H1 (cell line): ENCODE results near the gene FARP2. TPM values are rescaled to one million over a fixed set of nuclear protein-coding genes. Genes with fewer than 3 reads are reported as not detected.

Experiments
- CTCF ChIA-PET: fragments of 300-600 bp; sonication (Branson Sonifier 250); formaldehyde crosslinking; loops from one replicate; lab custom pipeline; 2021; ENCODE audit not compliant: partially characterized antibody; lab: Charles Lee
- POLR2A ChIA-PET: fragments of 300-600 bp; sonication (Branson Sonifier 250); formaldehyde crosslinking; loops from one replicate; lab custom pipeline; 2021; ENCODE audit warnings: inconsistent platforms; ENCODE audit not compliant: partially characterized antibody; lab: Charles Lee
- DNase-seq, 2 experiments: peaks; one replicate each; pipeline versions ENCODE4 v3.0.0 to v3.0.0-alpha.2; 2010 to 2022; ENCODE audit warnings: low spot score in 2 of 2, low read depth in 1 of 2, mixed read lengths in 1 of 2
- FAIRE-seq: peaks from 2 replicates; lab custom pipeline; 2011; peaks lifted over from hg19 to GRCh38; lab: Jason Lieb, UNC
- H2AFZ ChIP-seq: 2 replicates; pipeline ENCODE4 v1.8.1; 2012; ENCODE audit warnings: low read length, inconsistent platforms
- H2AK5ac ChIP-seq: 2 replicates; pipeline ENCODE4 v1.6.1; 2013; ENCODE audit warnings: low read depth, low read length
- H2BK120ac ChIP-seq: replicated peaks from 2 replicates; pipeline ENCODE3; 2013; ENCODE audit warnings: low read depth, low read length, inconsistent platforms
- H2BK12ac ChIP-seq: 2 replicates; pipeline ENCODE4 v1.6.1; 2013; ENCODE audit warnings: low read depth, low read length
- H2BK15ac ChIP-seq: 2 replicates; pipeline ENCODE4 v1.6.1; 2013; ENCODE audit warnings: low read length
- H2BK20ac ChIP-seq: 2 replicates; pipeline ENCODE4 v1.6.1; 2013; ENCODE audit warnings: low read length
- H2BK5ac ChIP-seq: 2 replicates; pipeline ENCODE4 v1.6.1; 2013; ENCODE audit warnings: low read depth, low read length
- H3K14ac ChIP-seq: 2 replicates; pipeline ENCODE4 v1.6.1; 2013; ENCODE audit warnings: inconsistent platforms; ENCODE audit not compliant: insufficient read length
- H3K18ac ChIP-seq: 2 replicates; pipeline ENCODE4 v1.6.1; 2013; ENCODE audit warnings: low read length; ENCODE audit errors: extremely low read depth
- H3K23ac ChIP-seq: 2 replicates; pipeline ENCODE4 v1.6.1; 2013; ENCODE audit warnings: inconsistent platforms; ENCODE audit not compliant: insufficient read length
- H3K23me2 ChIP-seq: 2 replicates; pipeline ENCODE4 v1.6.1; 2013; ENCODE audit warnings: low read depth, low read length
- H3K27ac ChIP-seq: 2 replicates; pipeline ENCODE4 v1.6.1; 2011; ENCODE audit warnings: low read depth, low read length, inconsistent platforms
- H3K27me3 ChIP-seq, 4 experiments: replicated peaks in 1 of 4; 1 replicate in 1 of 4; 2 replicates in 3 of 4; pipeline versions ENCODE4 v1.6.1 to v1.8.1; 2011 to 2013; ENCODE audit warnings: low read length in 3 of 4, mild to moderate bottlenecking in 3 of 4, inconsistent platforms in 2 of 4, mixed read lengths in 2 of 4, moderate library complexity in 1 of 4; ENCODE audit not compliant: control insufficient read depth in 3 of 4, insufficient read depth in 3 of 4; ENCODE audit errors: extremely low read depth in 1 of 4
- H3K36me3 ChIP-seq, 4 experiments: 2 replicates each; pipeline versions ENCODE4 v1.6.1 to v1.8.1; 2011 to 2013; ENCODE audit warnings: mild to moderate bottlenecking in 4 of 4, low read length in 3 of 4, moderate library complexity in 2 of 4, control low read depth in 1 of 4, inconsistent platforms in 1 of 4; ENCODE audit not compliant: insufficient read depth in 4 of 4, control insufficient read depth in 2 of 4
- H3K4ac ChIP-seq: replicated peaks from 2 replicates; pipeline ENCODE3; 2013; ENCODE audit warnings: low read length, low read depth, mixed read lengths, inconsistent platforms; ENCODE audit not compliant: insufficient read length
- H3K4me1 ChIP-seq, 4 experiments: replicated peaks in 1 of 4; 1 replicate in 1 of 4; 2 replicates in 3 of 4; pipeline versions ENCODE4 v1.6.1 to v1.8.1; 2011 to 2013; ENCODE audit warnings: low read length in 3 of 4, inconsistent platforms in 2 of 4, mixed read lengths in 1 of 4; ENCODE audit not compliant: insufficient read depth in 4 of 4, control insufficient read depth in 3 of 4
- H3K4me2 ChIP-seq, 2 experiments: 2 replicates each; pipeline versions ENCODE4 v1.6.1 to v1.8.1; 2011 to 2013; ENCODE audit warnings: low read depth in 2 of 2, low read length in 2 of 2, control low read depth in 1 of 2, inconsistent platforms in 1 of 2, mild to moderate bottlenecking in 1 of 2; ENCODE audit not compliant: insufficient read depth in 1 of 2
- H3K4me3 ChIP-seq, 4 experiments: fragments of 200-600, 300-600 bp in 1 of 4; sonication (generic), shearing (Covaris generic), sonication (Bioruptor Twin) in 1 of 4; 2 replicates each; pipeline versions ENCODE4 v1.5.1 to v1.8.1; 2011 to 2016; ENCODE audit warnings: low read length in 4 of 4, low read depth in 3 of 4, control low read depth in 2 of 4, inconsistent platforms in 2 of 4, mild to moderate bottlenecking in 2 of 4, mixed read lengths in 1 of 4, moderate library complexity in 1 of 4; ENCODE audit not compliant: insufficient read depth in 2 of 4; ENCODE audit errors: extremely low read depth in 1 of 4
- H3K56ac ChIP-seq: replicated peaks from 2 replicates; pipeline ENCODE3; 2013; ENCODE audit warnings: low read depth, mild to moderate bottlenecking, mixed read lengths, low read length, inconsistent platforms; ENCODE audit not compliant: insufficient read length
- H3K79me1 ChIP-seq: 2 replicates; pipeline ENCODE4 v1.6.1; 2013; ENCODE audit warnings: low read depth, low read length, control low read depth
- H3K79me2 ChIP-seq, 2 experiments: 2 replicates each; pipeline versions ENCODE4 v1.6.1 to v1.8.1; 2012 to 2013; ENCODE audit warnings: low read length in 2 of 2, mild to moderate bottlenecking in 2 of 2, inconsistent platforms in 1 of 2; ENCODE audit not compliant: insufficient read depth in 2 of 2, control insufficient read depth in 1 of 2
- H3K9ac ChIP-seq, 4 experiments: replicated peaks in 1 of 4; 1 replicate in 1 of 4; 2 replicates in 3 of 4; pipeline versions ENCODE4 v1.6.1 to v1.8.1; 2011 to 2013; ENCODE audit warnings: low read depth in 3 of 4, low read length in 3 of 4, control low read depth in 2 of 4, mild to moderate bottlenecking in 2 of 4, moderate library complexity in 2 of 4, inconsistent platforms in 1 of 4; ENCODE audit errors: extremely low read depth in 1 of 4
- H3K9me3 ChIP-seq, 2 experiments: 2 replicates each; pipeline versions ENCODE4 v1.6.1 to v1.8.1; 2012 to 2013; ENCODE audit warnings: mild to moderate bottlenecking in 2 of 2, moderate library complexity in 2 of 2, control low read depth in 1 of 2, inconsistent platforms in 1 of 2, low read depth in 1 of 2, low read length in 1 of 2, mixed read lengths in 1 of 2; ENCODE audit not compliant: insufficient read depth in 2 of 2
- H4K20me1 ChIP-seq, 2 experiments: replicated peaks in 1 of 2; 2 replicates each; pipeline versions ENCODE3 to v1.8.1; 2011 to 2013; ENCODE audit warnings: inconsistent platforms in 2 of 2, low read length in 2 of 2, mild to moderate bottlenecking in 1 of 2; ENCODE audit not compliant: insufficient read depth in 2 of 2, control insufficient read depth in 1 of 2
- H4K5ac ChIP-seq: 2 replicates; pipeline ENCODE4 v1.6.1; 2013; ENCODE audit warnings: low read length, low read depth, mixed read lengths, inconsistent platforms; ENCODE audit not compliant: insufficient read length
- H4K8ac ChIP-seq: 2 replicates; pipeline ENCODE4 v1.8.0; 2013; ENCODE audit warnings: mild to moderate bottlenecking, moderate library complexity, low read length, inconsistent platforms; ENCODE audit not compliant: insufficient read depth; ENCODE audit errors: extremely low read depth
- H4K91ac ChIP-seq: replicated peaks from 2 replicates; pipeline ENCODE3; 2013; ENCODE audit warnings: low read length, mixed read lengths, inconsistent platforms; ENCODE audit not compliant: insufficient read length
- NANOG ChIP-seq: IDR thresholded peaks from 2 replicates; pipeline ENCODE4 v1.6.1; 2011; ENCODE audit warnings: low read length, low read depth, mild to moderate bottlenecking, inconsistent platforms; ENCODE audit not compliant: insufficient read depth, poor library complexity, severe bottlenecking
- TBP ChIP-seq: IDR thresholded peaks from 2 replicates; pipeline ENCODE4 v1.6.1; 2011; ENCODE audit warnings: low read depth, low read length, improper control_type of control experiment
- WGBS, 2 experiments: shearing (Covaris generic) in 1 of 2; methylation state at CpG; one replicate each; pipeline versions ENCODE4 v1.1.6 to v1.1.7; 2013 to 2015; ENCODE audit warnings: low lambda C conversion rate in 2 of 2, mixed read lengths in 2 of 2, inconsistent platforms in 1 of 2, low coverage in 1 of 2, missing lambda C conversion rate in 1 of 2; ENCODE audit not compliant: insufficient replicate concordance in 2 of 2, insufficient coverage in 1 of 2, insufficient read length in 1 of 2; ENCODE audit errors: extremely low coverage in 1 of 2, missing lambda C conversion rate in 1 of 2; 5-methylcytosine and 5-hydroxymethylcytosine counted together
- polyA plus RNA-seq, 7 experiments: library from polyadenylated mRNA; depleted of rRNA in 3 of 7; stranded (reverse) in 5 of 7; unstranded in 2 of 7; fragments of >200 nt in 5 of 7; fragments of 200-250 nt in 2 of 7; gene quantifications; 1 replicate in 5 of 7; 2 replicates in 1 of 7; 4 replicates in 1 of 7; pipeline versions ENCODE4 v1.2.1 to v1.2.3, GENCODE V29; 2011 to 2013; ENCODE audit warnings: missing spikeins in 2 of 7, mixed read lengths in 2 of 7
- total RNA-seq: library from RNA; stranded (reverse); fragmentation: NEBNext Ultra II Directional; extraction: Animal tissue kit (Norgen Biotek cat#: 25700); gene quantifications from 2 replicates; pipeline ENCODE4 v1.2.1, GENCODE V29; 2021

Gene FARP2
- total and polyA plus RNA-seq, 2 of the 8 experiments (the other 6 are each of a cell fraction or from before 2014, with no cell fraction given), result 12.4 to 33.4 TPM

- Histone ChIP-seq H3K4me1 (no peaks in the 10 kb centered on the region), H3K9me3 (no peaks in the 10 kb centered on the region), H3K23me2 (no peaks in the 10 kb centered on the region), H2BK12ac (no peak overlapping the region), H3K9ac (no peak overlapping the region; a peak in 1 of 7 replicates), H2BK5ac (no peak overlapping the region), H3K27me3 (no peaks in the 10 kb centered on the region), H4K91ac (no peak overlapping the region), H2BK15ac (no peak overlapping the region), H4K20me1 (no peaks in the 10 kb centered on the region), H3K23ac (no peak overlapping the region), H3K79me2 (no peaks in the 10 kb centered on the region), H3K56ac (no peak overlapping the region), H2BK120ac (no peak overlapping the region), H3K4me2 (no peak overlapping the region), H2BK20ac (no peak overlapping the region), H3K27ac (no peak overlapping the region), H3K4ac (no peak overlapping the region), H4K5ac (no peak overlapping the region), H4K8ac (no peak overlapping the region), H3K36me3 (peaks cover 0 to 2% (median 0%) of the 10 kb centered on the region in 4 experiments; a peak in 3 of 8 replicates), H2AFZ (no peak overlapping the region), H3K14ac (no peak overlapping the region), H3K4me3 (no peak overlapping the region), H3K18ac (no peak overlapping the region), H3K79me1 (no peaks in the 10 kb centered on the region), H2AK5ac (no peak overlapping the region)
- CTCF ChIA-PET, result interaction anchor here (1.2 kb wide), 2 partner anchors 18 to 29 kb away, joined by 3 to 5 read pairs; no protein-coding TSS in a partner anchor
- FAIRE-seq (no peak), DNase-seq (no peak)
- TF ChIP-seq NANOG (no peak), TBP (no peak)
- POLR2A ChIA-PET, result no interaction called here
- WGBS, 2 experiments, result 82% methylated on average over 2 of the region's 2 CpGs; no CpG with 5 or more reads in 1 of the 2 experiments
These were observed 89.3 kb downstream of the FARP2 start for GRCh38 chr2:241445426-241445825.
